Sigmoid colon (tissue), 4 donors: Measurements from ENCODE around the gene NHS.

Source experiments
- POLR2A ChIP-seq, 2 donors: fragments of 450-650 bp; IDR thresholded peaks; one replicate each; pipeline ENCODE4 v1.6.1; 2016; ENCODE audit warnings: antibody characterized with exemption in 2 of 2, mild to moderate bottlenecking in 2 of 2, moderate library complexity in 2 of 2
- POLR2AphosphoS5 ChIP-seq, 4 donors: sonication (generic); formaldehyde crosslinking; IDR thresholded peaks; one replicate each; pipeline ENCODE4 v1.6.1; 2017; ENCODE audit warnings: antibody characterized with exemption in 4 of 4

DNA sequence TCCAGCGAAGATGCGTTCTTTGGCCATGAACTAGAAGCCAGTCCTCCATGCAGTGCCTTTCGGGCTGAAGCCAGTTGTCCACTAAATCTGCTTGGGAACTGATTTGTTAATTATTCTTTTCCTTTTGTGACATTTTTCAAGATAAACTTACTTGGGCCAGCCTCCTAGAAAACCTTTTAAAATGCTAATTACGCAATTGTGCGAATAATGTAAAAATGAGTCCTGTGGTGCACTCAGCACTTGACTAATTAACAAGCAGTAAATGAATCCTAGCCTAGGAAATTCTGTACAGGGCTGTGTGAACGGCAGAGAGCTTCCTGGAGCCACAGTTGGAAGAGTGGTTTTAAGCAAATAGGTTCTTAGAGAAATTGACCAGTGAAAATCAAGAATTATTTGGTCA, 212.4 kb downstream of the NHS start:
- no peak for TF ChIP-seq POLR2AphosphoS5 (IDR thresholded peaks at IDR 0.05)
- TF ChIP-seq POLR2A (IDR thresholded peaks at IDR 0.05), result no peak
